ENCODE results near the gene TMEM174. TPM values are rescaled to one million over a fixed set of nuclear protein-coding genes. Genes with fewer than 3 reads are reported as not detected.

TMEM174 gene, protein sequence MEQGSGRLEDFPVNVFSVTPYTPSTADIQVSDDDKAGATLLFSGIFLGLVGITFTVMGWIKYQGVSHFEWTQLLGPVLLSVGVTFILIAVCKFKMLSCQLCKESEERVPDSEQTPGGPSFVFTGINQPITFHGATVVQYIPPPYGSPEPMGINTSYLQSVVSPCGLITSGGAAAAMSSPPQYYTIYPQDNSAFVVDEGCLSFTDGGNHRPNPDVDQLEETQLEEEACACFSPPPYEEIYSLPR
- not detected in 3 replicates for total RNA-seq

DNA sequence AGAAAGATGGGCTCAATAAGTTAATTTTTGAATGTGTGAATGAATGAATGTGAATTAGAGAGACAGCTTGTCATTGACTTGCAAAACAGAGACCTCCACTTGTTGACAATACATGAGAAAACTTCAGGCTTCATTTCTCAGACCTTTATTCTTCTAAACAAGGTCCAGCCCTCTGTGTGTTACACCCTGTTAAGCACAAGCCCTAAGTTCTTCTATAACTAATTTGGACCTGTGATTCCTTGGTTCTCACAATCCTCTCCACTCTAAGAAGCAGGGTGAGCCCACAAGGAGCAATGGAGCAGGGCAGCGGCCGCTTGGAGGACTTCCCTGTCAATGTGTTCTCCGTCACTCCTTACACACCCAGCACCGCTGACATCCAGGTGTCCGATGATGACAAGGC lies at the start of gene TMEM174:
Gene TMEM174, plus strand, starts transcription at position 243 of the 400 bp plus-strand sequence. Its CDS starts 51 bp downstream, at position 294.
- Mint-ChIP-seq H3K27me3 (ENCODE audit: low read depth) (peaks cover 14% of the 10 kb centered on the region), H3K4me1 (no peaks in the 10 kb centered on the region), H3K4me3 (no peak within 1 kb of the TSS), H3K27ac (no peak within 1 kb of the TSS), H3K9me3 (peaks cover 13% of the 10 kb centered on the region), H3K36me3 (no peaks in the 10 kb centered on the region)
- no peak for DNase-seq (ENCODE audit: low spot score in 2 of 2, unreplicated experiment in 2 of 2)
- TF ChIP-seq, protein P1, sequence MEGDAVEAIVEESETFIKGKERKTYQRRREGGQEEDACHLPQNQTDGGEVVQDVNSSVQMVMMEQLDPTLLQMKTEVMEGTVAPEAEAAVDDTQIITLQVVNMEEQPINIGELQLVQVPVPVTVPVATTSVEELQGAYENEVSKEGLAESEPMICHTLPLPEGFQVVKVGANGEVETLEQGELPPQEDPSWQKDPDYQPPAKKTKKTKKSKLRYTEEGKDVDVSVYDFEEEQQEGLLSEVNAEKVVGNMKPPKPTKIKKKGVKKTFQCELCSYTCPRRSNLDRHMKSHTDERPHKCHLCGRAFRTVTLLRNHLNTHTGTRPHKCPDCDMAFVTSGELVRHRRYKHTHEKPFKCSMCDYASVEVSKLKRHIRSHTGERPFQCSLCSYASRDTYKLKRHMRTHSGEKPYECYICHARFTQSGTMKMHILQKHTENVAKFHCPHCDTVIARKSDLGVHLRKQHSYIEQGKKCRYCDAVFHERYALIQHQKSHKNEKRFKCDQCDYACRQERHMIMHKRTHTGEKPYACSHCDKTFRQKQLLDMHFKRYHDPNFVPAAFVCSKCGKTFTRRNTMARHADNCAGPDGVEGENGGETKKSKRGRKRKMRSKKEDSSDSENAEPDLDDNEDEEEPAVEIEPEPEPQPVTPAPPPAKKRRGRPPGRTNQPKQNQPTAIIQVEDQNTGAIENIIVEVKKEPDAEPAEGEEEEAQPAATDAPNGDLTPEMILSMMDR (IDR thresholded peaks at IDR 0.05; ENCODE audit: unreplicated experiment) = no peak

DNA sequence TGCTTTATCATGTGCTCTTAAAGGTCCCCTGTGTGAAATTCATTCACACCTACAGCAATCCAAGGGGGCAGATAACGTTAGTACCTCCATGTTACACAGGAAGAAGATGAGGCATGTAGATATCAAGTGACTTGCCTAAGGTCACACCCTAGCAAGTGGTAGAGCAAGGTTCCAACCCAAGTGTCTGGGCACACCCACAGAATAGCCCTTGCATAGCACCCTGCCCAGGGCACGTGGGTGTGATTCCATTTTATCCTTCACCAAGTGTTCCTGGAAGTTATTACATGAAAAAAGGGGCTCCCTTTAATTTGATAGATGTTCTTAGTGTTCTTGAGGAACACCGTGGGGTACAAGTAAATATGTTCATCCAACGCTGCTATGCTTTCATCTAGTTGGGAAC lies 47.7 kb upstream of the TMEM174 start:
- H3K27ac Mint-ChIP-seq = no peak overlapping the region
- no peak for DNase-seq (ENCODE audit: low spot score in 2 of 2, unreplicated experiment in 2 of 2)
- peaks cover 5% of the 10 kb centered on the region for H3K4me1 Mint-ChIP-seq
- H3K4me3 Mint-ChIP-seq = no peak overlapping the region
- peaks cover 45% of the 10 kb centered on the region for H3K27me3 Mint-ChIP-seq (ENCODE audit: low read depth)
- H3K36me3 Mint-ChIP-seq = no peaks in the 10 kb centered on the region
- H3K9me3 Mint-ChIP-seq = no peaks in the 10 kb centered on the region
- TF ChIP-seq, protein P1 (IDR thresholded peaks at IDR 0.05; ENCODE audit: unreplicated experiment) = no peak

DNA sequence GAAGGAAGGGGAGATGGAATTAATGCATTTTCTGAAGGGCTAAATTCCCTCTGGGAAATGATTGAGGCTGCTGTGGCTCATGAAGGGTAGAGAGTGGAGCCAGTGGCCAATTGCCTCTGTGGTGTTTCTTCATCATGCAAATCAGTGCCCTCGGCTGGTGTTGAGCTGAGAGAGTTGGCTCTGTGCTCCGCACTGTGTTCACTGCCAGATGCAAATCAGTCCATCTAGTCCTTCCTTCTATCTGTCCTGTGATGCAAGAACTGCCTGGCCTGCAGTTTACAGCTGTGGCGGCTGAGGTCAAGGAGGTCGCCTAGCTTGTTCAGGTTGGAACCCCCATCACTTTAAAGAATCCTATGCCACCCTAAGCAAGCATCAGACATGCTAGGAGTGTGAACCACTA lies 46.6 kb upstream of the TMEM174 start:
- no peak for DNase-seq (ENCODE audit: low spot score in 2 of 2, unreplicated experiment in 2 of 2)
- Mint-ChIP-seq H3K4me3 (no peak overlapping the region), H3K36me3 (no peaks in the 10 kb centered on the region)

DNA sequence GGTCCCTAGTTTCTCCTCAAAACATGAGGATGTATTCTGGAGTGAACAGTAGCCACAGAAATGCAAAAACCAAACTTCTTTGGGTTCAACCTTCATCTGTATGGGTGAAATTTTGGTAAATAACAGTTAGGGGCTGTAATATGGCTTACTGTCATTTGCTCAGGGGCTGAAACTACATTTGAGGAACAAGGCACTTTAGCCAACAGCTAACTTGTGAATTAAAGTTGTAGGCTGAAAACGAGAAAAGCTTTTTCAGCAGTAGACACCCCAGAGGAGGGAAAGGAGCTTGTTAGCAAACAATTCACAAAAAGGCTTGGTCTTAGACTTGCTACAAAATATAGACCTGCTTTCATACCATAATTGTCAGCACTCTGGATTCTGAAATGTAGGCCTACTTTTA lies 46.0 kb upstream of the TMEM174 start:
- DNase-seq (ENCODE audit: low spot score in 2 of 2, unreplicated experiment in 2 of 2) = no peak
- peaks cover 3% of the 10 kb centered on the region for H3K4me1 Mint-ChIP-seq
- no peak overlapping the region for H3K4me3 Mint-ChIP-seq
- H3K36me3 Mint-ChIP-seq = no peaks in the 10 kb centered on the region
- TF ChIP-seq, protein P1 (IDR thresholded peaks at IDR 0.05; ENCODE audit: unreplicated experiment) = no peak
- peaks cover 34% of the 10 kb centered on the region for H3K27me3 Mint-ChIP-seq (ENCODE audit: low read depth)
- H3K27ac Mint-ChIP-seq = no peak overlapping the region
- H3K9me3 Mint-ChIP-seq = no peaks in the 10 kb centered on the region

More for the DNA sequence above, 46.6 kb upstream of the TMEM174 start:
- Mint-ChIP-seq H3K4me1 (peaks cover 3% of the 10 kb centered on the region), H3K9me3 (no peaks in the 10 kb centered on the region), H3K27me3 (ENCODE audit: low read depth) (peaks cover 39% of the 10 kb centered on the region), H3K27ac (no peak overlapping the region)
- TF ChIP-seq, protein P1 (IDR thresholded peaks at IDR 0.05; ENCODE audit: unreplicated experiment) = no peak

DNA sequence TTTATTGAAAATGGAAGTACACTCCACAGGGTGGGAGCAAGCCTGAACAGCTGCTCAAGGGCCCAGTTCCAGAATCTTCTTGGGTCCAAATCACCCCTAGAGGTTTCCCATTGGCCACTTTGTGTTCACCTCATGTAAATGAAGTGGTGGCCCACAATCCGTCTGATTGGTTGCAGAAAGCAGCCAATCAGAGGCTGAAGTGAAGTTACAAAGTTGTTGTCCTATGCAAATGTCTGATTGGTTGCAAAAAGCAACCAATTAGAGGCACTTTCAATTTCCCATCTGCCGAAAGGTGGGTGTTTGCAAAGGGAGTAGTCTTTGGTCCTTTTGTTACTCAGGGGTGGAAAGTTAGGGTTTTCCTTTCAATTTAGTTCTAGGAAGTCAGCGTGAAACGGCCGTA lies 43.9 kb upstream of the TMEM174 start:
- Mint-ChIP-seq H3K36me3 (no peaks in the 10 kb centered on the region), H3K27me3 (ENCODE audit: low read depth) (peaks cover 12% of the 10 kb centered on the region), H3K9me3 (no peaks in the 10 kb centered on the region), H3K4me3 (no peak overlapping the region), H3K27ac (no peak overlapping the region), H3K4me1 (peaks cover 3% of the 10 kb centered on the region)
- TF ChIP-seq, protein P1 (IDR thresholded peaks at IDR 0.05; ENCODE audit: unreplicated experiment) = no peak
- DNase-seq (ENCODE audit: low spot score in 2 of 2, unreplicated experiment in 2 of 2) = no peak

Measured in mesothelial cell of epicardium (in vitro differentiated cells).